ENCODE measurements around the gene DENR.
"Not testable (repeated sequence)": the region's sequence is repeated elsewhere in the genome, so short reads cannot be mapped to it uniquely, and the experiment has no call there.

The DENR gene, protein sequence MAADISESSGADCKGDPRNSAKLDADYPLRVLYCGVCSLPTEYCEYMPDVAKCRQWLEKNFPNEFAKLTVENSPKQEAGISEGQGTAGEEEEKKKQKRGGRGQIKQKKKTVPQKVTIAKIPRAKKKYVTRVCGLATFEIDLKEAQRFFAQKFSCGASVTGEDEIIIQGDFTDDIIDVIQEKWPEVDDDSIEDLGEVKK

GRCh38 chr12:122752464-122753318 is at the start of gene DENR:
Gene DENR, plus strand, starts transcription at chr12:122752824. Its CDS starts 878 bp downstream, at chr12:122753702.
- no peaks in the 10 kb centered on the region for H3K27me3 Mint-ChIP-seq
- peaks cover 64% of the 10 kb centered on the region for H3K4me1 Mint-ChIP-seq

GRCh38 chr12:122702890-122703611 is 49.6 kb upstream of the DENR start, which contains the start of gene HCAR2:
Gene HCAR2, minus strand, starts transcription at chr12:122703357. Its CDS starts 74 bp downstream, at chr12:122703283.
- H3K4me1 Mint-ChIP-seq, H3K27me3 Mint-ChIP-seq, H3K9me3 Mint-ChIP-seq, DNase-seq, H3K36me3 Mint-ChIP-seq, H3K27ac Mint-ChIP-seq, CTCF ChIA-PET, H3K4me3 Mint-ChIP-seq: not testable (repeated sequence)

More at GRCh38 chr12:122752464-122753318, at the start of gene DENR:
- H3K27ac Mint-ChIP-seq, result peak within 1 kb of the TSS; percentile 95
- CTCF ChIA-PET, result interaction anchor here (0.6 to 3.0 kb wide), 4 partner anchors 107 to 353 kb away, joined by 3 to 30 read pairs (median 4); partner anchors contain the start of gene ZCCHC8
- H3K9me3 Mint-ChIP-seq, result no peaks in the 10 kb centered on the region
- peaks cover 40% of the 10 kb centered on the region for H3K36me3 Mint-ChIP-seq
- DNase-seq, result peak; percentile 99
- peak within 1 kb of the TSS; percentile 96 for H3K4me3 Mint-ChIP-seq

DNA sequence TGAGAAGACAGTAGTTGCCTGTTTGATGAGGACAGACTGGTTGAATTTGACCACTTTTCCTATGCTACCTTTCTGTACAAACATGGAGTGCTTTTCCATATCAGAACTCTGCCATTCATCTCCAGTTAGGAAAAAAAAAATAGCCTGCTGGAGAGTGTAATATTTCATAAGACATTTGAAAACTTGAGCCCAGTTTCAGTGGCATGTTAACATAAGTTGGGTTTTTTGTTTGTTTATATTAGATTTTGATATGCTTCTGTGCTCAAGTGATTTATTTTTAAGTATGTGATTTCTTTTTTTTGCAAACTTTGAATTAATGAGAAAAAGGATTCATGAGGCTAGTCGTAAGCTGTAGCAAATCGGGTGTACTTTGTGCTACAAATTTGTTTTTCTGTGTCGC is 48.8 kb upstream of the DENR start:
- H3K27ac Mint-ChIP-seq, DNase-seq, H3K27me3 Mint-ChIP-seq, CTCF ChIA-PET, H3K4me3 Mint-ChIP-seq, H3K9me3 Mint-ChIP-seq, H3K36me3 Mint-ChIP-seq, H3K4me1 Mint-ChIP-seq: not testable (repeated sequence)

- H3K36me3 Mint-ChIP-seq, CTCF ChIA-PET, H3K4me3 Mint-ChIP-seq, H3K9me3 Mint-ChIP-seq, DNase-seq, H3K27ac Mint-ChIP-seq, H3K4me1 Mint-ChIP-seq, H3K27me3 Mint-ChIP-seq: not testable (repeated sequence)
Observed at GRCh38 chr12:122709287-122709686, 43.3 kb upstream of the DENR start.

- H3K4me1 Mint-ChIP-seq, H3K36me3 Mint-ChIP-seq, H3K4me3 Mint-ChIP-seq, CTCF ChIA-PET, DNase-seq, H3K9me3 Mint-ChIP-seq, H3K27ac Mint-ChIP-seq: not testable (repeated sequence)
- H3K27me3 Mint-ChIP-seq, result peaks cover 14% of the 10 kb centered on the region
Observed at GRCh38 chr12:122710341-122710740, 42.3 kb upstream of the DENR start.

DNA sequence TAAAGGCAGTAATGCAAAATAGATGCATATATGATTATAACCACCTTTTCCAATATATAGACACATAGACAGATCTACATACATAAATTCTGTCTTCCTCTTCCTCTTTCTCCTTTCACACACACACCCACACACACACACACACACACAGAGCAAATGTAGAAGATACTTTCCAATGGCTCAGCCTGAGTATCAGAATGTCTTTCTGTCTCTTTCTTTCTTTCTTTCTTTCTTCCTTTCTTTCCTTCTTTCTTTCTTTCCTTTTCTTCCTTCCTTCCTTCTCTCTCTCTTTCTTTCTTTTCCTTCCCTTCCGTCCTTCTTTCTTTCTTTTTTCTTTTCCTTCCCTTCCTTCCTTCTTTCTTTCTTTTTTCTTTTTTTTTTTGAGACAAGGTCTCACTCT is 41.4 kb upstream of the DENR start:
- DNase-seq, H3K4me3 Mint-ChIP-seq, H3K36me3 Mint-ChIP-seq, H3K9me3 Mint-ChIP-seq, CTCF ChIA-PET, H3K4me1 Mint-ChIP-seq: not testable (repeated sequence)
- H3K27me3 Mint-ChIP-seq, result peaks cover 19% of the 10 kb centered on the region
- peak overlapping the region; percentile 1 for H3K27ac Mint-ChIP-seq

DNA sequence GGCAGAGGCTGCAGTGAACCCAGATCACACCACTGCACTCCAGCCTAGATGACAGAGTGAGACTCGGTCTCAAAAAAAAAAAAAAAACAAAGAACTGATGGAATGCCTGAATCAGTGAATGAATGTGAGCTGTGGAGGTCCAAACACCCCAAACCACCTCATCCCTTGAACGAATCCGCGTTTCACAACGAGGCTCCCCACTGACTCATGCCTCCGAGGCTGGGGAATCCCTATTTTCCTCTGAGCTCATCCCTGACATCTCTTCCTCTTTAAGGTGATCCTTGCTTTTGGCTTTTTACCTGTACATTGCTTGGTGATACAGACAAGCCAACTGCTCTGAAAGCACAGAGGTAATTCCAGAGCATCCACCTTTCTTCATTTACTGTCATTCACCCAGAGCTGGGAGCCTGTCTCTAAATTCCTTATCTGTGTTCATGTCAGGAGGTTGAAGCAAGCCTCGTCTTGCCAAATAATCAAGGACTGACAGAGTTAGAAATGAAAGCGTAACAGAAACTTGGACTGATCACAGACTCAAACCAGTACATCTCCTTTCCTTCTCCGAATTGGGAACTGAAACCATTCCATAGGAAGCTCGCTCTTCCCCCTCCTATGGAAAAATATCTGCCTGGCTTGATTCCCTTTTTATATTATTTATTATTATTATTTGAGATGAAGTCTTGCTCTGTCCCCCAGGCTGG is 39.0 kb upstream of the DENR start:
- peaks cover 23% of the 10 kb centered on the region for H3K27me3 Mint-ChIP-seq
- H3K9me3 Mint-ChIP-seq, CTCF ChIA-PET, DNase-seq, H3K27ac Mint-ChIP-seq, H3K4me1 Mint-ChIP-seq, H3K4me3 Mint-ChIP-seq, H3K36me3 Mint-ChIP-seq: not testable (repeated sequence)

- H3K4me3 Mint-ChIP-seq, H3K27ac Mint-ChIP-seq, DNase-seq, H3K4me1 Mint-ChIP-seq, CTCF ChIA-PET, H3K9me3 Mint-ChIP-seq, H3K36me3 Mint-ChIP-seq: not testable (repeated sequence)
- peaks cover 23% of the 10 kb centered on the region for H3K27me3 Mint-ChIP-seq
Observed at GRCh38 chr12:122715211-122715610, 37.4 kb upstream of the DENR start.

GRCh38 chr12:122716658-122717057 is 36.0 kb upstream of the DENR start, which contains the start of gene HCAR3:
Gene HCAR3, minus strand, starts transcription at chr12:122716811. Its CDS starts 74 bp downstream, at chr12:122716737.
- not testable (repeated sequence) for H3K36me3 Mint-ChIP-seq, H3K27ac Mint-ChIP-seq, H3K9me3 Mint-ChIP-seq

GRCh38 chr12:122721057-122721545 is 31.5 kb upstream of the DENR start:
- peaks cover 36% of the 10 kb centered on the region for H3K4me1 Mint-ChIP-seq

More at GRCh38 chr12:122716658-122717057, 36.0 kb upstream of the DENR start, which contains the start of gene HCAR3:
- DNase-seq, CTCF ChIA-PET, H3K4me3 Mint-ChIP-seq: not testable (repeated sequence)
- Mint-ChIP-seq H3K27me3 (peaks cover 19% of the 10 kb centered on the region), H3K4me1 (peaks cover 11% of the 10 kb centered on the region)

GRCh38 chr12:122722387-122722786 is 30.2 kb upstream of the DENR start:
- DNase-seq, result no peak
- no peaks in the 10 kb centered on the region for H3K36me3 Mint-ChIP-seq

More at GRCh38 chr12:122721057-122721545, 31.5 kb upstream of the DENR start:
- CTCF ChIA-PET, result no interaction called here
- Mint-ChIP-seq H3K36me3 (no peaks in the 10 kb centered on the region), H3K27me3 (peaks cover 6% of the 10 kb centered on the region), H3K27ac (no peak overlapping the region), H3K4me3 (no peak overlapping the region), H3K9me3 (no peaks in the 10 kb centered on the region)
- DNase-seq, result no peak

DNA sequence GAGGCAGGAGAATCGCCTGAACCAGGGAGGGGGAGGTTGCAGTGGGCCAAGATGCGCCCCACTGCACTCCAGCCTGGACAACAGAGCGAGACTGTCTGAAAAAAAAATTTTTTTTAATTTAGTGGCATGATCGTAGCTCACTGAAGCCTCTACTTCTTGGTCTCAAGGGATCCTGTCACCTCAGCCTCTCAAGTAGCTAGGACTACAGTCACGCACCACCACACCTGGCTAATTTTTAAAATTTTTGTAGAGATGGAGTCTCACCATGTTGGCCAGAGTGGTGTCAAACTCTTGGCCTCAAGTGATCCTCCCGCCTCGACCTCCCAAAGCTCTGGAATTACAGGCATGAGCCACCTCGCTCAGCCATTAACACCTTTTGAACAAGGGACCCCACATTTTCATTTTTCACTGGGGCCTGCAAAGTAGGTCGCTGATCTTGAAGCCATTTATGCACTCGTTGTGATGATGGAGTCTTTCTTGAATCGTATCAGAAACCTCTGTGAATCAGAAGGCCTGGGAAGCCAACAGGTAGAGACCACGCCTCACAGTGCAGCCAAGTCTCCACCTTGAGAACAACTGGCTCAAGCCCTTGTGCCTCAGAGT is 27.9 kb upstream of the DENR start:
- H3K27me3 Mint-ChIP-seq, result no peaks in the 10 kb centered on the region
- H3K4me1 Mint-ChIP-seq, result peaks cover 64% of the 10 kb centered on the region
- DNase-seq, result no peak
- CTCF ChIA-PET, result no interaction called here
- H3K36me3 Mint-ChIP-seq, result no peaks in the 10 kb centered on the region
- no peak overlapping the region for H3K4me3 Mint-ChIP-seq
- H3K27ac Mint-ChIP-seq, result no peak overlapping the region
- H3K9me3 Mint-ChIP-seq, result no peaks in the 10 kb centered on the region

More at GRCh38 chr12:122722387-122722786, 30.2 kb upstream of the DENR start:
- CTCF ChIA-PET, result no interaction called here
- no peak overlapping the region for H3K27ac Mint-ChIP-seq
- no peaks in the 10 kb centered on the region for H3K9me3 Mint-ChIP-seq
- no peak overlapping the region for H3K4me3 Mint-ChIP-seq
- H3K27me3 Mint-ChIP-seq, result no peaks in the 10 kb centered on the region
- H3K4me1 Mint-ChIP-seq, result peaks cover 42% of the 10 kb centered on the region

GRCh38 chr12:122725452-122726079 is 27.1 kb upstream of the DENR start:
- H3K27me3 Mint-ChIP-seq, result peaks cover 3% of the 10 kb centered on the region
- no peak for DNase-seq
- H3K9me3 Mint-ChIP-seq, result no peaks in the 10 kb centered on the region
- no peak overlapping the region for H3K4me3 Mint-ChIP-seq
- peak overlapping the region; percentile 78 for H3K27ac Mint-ChIP-seq
- CTCF ChIA-PET, result no interaction called here
- peaks cover 68% of the 10 kb centered on the region for H3K4me1 Mint-ChIP-seq
- peaks cover 2% of the 10 kb centered on the region for H3K36me3 Mint-ChIP-seq
